ENCODE data around the gene ABI3BP. TPM values are rescaled to one million over a fixed set of nuclear protein-coding genes. Genes with fewer than 3 reads are reported as not detected.

Gene ABI3BP
- total RNA-seq, 1 experiment from 2014 or later = 21.9 TPM

- no peak for DNase-seq (ENCODE audit: low read depth)
These were observed 104.3 kb downstream of the ABI3BP start for GRCh38 chr3:100888881-100889280.

GRCh38 chr3:100882571-100882984 is 110.6 kb downstream of the ABI3BP start:
- peak; percentile 20 for DNase-seq (ENCODE audit: low read depth)

GRCh38 chr3:100880845-100881244 is 112.4 kb downstream of the ABI3BP start:
- no peak for DNase-seq (ENCODE audit: low read depth)

- no peak for DNase-seq (ENCODE audit: low read depth)
These were observed 113.1 kb downstream of the ABI3BP start for GRCh38 chr3:100880072-100880471.

- no peak for DNase-seq (ENCODE audit: low read depth)
These were observed 113.9 kb downstream of the ABI3BP start for GRCh38 chr3:100879195-100879810.

- DNase-seq (ENCODE audit: low read depth) = no peak
These were observed 115.9 kb downstream of the ABI3BP start for GRCh38 chr3:100877286-100877685.

- DNase-seq (ENCODE audit: low read depth) = peak; percentile 93
These were observed 118.0 kb downstream of the ABI3BP start for GRCh38 chr3:100875239-100875638.

- DNase-seq (ENCODE audit: low read depth) = no peak
These were observed 119.6 kb downstream of the ABI3BP start for GRCh38 chr3:100873611-100874010.

GRCh38 chr3:100871306-100871705 is 121.9 kb downstream of the ABI3BP start:
- no peak for DNase-seq (ENCODE audit: low read depth)

- DNase-seq (ENCODE audit: low read depth) = no peak
These were observed 123.4 kb downstream of the ABI3BP start for GRCh38 chr3:100869787-100870186.

GRCh38 chr3:100868894-100869293 is 124.3 kb downstream of the ABI3BP start:
- DNase-seq (ENCODE audit: low read depth) = no peak

- DNase-seq (ENCODE audit: low read depth) = no peak
These were observed 125.1 kb downstream of the ABI3BP start for GRCh38 chr3:100868096-100868495.

- DNase-seq (ENCODE audit: low read depth) = no peak
These were observed 127.8 kb downstream of the ABI3BP start for GRCh38 chr3:100865442-100865841.

- DNase-seq (ENCODE audit: low read depth) = peak; percentile 24
These were observed 128.6 kb downstream of the ABI3BP start for GRCh38 chr3:100864471-100865250.

- no peak for DNase-seq (ENCODE audit: low read depth)
These were observed 135.4 kb downstream of the ABI3BP start for GRCh38 chr3:100857863-100858262.

GRCh38 chr3:100856821-100857220 is 136.4 kb downstream of the ABI3BP start:
- no peak for DNase-seq (ENCODE audit: low read depth)

- no peak for DNase-seq (ENCODE audit: low read depth)
These were observed 140.4 kb downstream of the ABI3BP start for GRCh38 chr3:100852840-100853239.

- no peak for DNase-seq (ENCODE audit: low read depth)
These were observed 142.5 kb downstream of the ABI3BP start for GRCh38 chr3:100850701-100851100.

GRCh38 chr3:100850156-100850555 is 143.1 kb downstream of the ABI3BP start:
- no peak for DNase-seq (ENCODE audit: low read depth)

GRCh38 chr3:100844063-100844936 is 148.9 kb downstream of the ABI3BP start:
- DNase-seq (ENCODE audit: low read depth) = peak; percentile 61

- no peak for DNase-seq (ENCODE audit: low read depth)
These were observed 155.1 kb downstream of the ABI3BP start for GRCh38 chr3:100838157-100838556.

GRCh38 chr3:100836661-100837060 is 156.6 kb downstream of the ABI3BP start:
- no peak for DNase-seq (ENCODE audit: low read depth)
